Limb (tissue), 2 donors: Measurements from ENCODE around the gene CFAP157.

Experiments used
- DNase-seq, 2 donors: peaks; one replicate each; pipeline ENCODE4 v3.0.0-alpha.2; 2016; ENCODE audit errors: extremely low spot score in 2 of 2

CFAP157 gene

GRCh38 chr9:127758843-127759242, 52.1 kb downstream of the CFAP157 start:
- no peak for DNase-seq

DNA sequence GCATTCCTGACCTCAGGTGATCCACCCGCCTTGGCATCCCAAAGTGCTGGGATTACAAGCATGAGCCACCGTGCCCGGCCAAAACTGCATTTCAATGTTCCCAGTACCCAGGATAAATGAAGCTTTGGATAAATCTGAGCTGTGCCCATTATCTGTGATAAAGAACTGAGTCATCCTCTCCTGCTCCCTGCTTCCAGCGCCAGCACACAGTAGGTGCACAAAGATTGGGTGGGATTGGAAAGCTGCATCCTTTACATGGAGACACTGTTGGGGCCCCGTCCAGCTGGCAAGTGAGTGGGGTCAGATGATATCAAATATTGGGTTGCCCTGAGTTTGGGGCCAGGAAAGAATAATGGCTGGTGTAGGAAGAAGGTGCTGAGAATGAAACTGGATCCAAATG, 54.3 kb downstream of the CFAP157 start:
- DNase-seq, result no peak

GRCh38 chr9:127761491-127761956, 54.7 kb downstream of the CFAP157 start:
- no peak for DNase-seq

DNA sequence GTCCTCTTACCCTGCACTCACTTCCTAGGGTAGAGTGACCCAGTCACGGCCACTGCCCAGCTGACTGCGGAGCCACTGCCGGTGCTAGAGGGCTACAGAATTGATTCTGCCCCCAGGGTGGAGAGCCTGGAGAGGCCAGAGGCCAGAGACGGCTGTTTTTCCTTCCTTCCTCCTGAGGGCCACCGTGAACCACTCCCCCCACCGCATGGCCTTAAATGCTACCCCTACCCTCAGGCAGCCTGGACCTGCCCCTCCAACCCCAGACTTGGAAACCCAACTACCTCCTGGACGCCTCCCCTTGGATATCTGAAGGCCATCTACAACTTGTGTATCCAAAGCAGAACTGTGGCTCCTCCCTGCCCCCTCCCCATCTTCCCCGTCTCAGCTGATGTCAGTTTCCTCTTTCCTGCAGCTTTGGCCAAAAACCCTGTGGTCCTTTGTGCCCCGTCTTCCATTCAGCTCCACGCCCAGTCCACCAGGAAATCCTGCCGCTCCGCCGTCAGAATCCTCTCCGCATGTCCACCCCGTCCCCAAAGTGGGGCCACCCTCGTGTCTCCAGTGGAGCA, 55.4 kb downstream of the CFAP157 start:
- no peak for DNase-seq

DNA sequence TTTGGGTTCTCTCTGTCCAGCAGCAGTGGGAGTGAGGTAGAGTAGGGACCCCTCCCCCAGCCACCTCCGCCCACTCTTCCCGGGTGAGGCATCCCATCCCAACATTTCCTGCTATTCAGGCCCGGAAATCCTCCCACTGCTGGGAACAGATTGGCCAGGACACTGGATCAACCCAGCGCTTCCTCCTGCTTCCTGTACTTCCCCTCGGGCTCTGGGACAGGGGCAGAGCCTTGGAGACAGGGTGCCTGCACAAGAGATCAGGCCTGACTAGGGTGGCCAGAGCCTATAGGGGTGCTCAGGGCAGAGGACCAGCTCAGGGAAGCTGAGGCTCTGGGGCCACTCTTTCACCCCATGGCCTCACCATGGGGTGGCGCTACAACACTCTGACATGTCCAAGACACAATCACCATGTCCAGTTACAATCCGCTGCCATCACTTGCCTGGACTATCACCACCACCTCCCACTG, 57.2 kb downstream of the CFAP157 start:
- DNase-seq, result peak in 1 of 2 donors; percentile 42

- no peak for DNase-seq
Measured at GRCh38 chr9:127765418-127765817, 58.6 kb downstream of the CFAP157 start.
